Embryonic facial prominence (tissue), 1 donor: ENCODE results near the gene PDZRN4.
"Not testable (repeated sequence)": the region's sequence is repeated elsewhere in the genome, so short reads cannot be mapped to it uniquely, and the experiment has no call there.

Experiments
- DNase-seq: peaks from one replicate; pipeline ENCODE4 v3.0.0-alpha.2; 2016; ENCODE audit errors: extremely low spot score

Gene PDZRN4

DNA sequence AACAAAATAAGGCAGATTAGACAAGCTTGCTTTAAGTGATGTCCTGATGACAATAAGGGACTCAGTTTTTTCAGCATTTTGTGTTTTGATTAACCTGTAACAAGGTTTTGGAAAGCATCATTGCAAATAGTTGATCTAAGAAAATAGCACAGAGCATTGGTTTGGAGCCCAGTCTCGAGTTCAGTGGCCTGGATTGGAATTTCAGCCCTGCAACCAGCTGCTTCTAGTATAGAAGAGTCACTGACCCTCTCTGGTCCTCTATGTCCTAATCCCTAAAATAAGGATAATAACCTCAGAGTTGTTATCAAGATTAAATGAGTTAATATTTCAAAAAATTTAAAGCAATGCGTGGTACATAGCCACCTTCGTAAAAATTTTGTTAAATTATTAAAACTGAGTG lies 25.5 kb downstream of the PDZRN4 start:
- DNase-seq: no peak

DNA sequence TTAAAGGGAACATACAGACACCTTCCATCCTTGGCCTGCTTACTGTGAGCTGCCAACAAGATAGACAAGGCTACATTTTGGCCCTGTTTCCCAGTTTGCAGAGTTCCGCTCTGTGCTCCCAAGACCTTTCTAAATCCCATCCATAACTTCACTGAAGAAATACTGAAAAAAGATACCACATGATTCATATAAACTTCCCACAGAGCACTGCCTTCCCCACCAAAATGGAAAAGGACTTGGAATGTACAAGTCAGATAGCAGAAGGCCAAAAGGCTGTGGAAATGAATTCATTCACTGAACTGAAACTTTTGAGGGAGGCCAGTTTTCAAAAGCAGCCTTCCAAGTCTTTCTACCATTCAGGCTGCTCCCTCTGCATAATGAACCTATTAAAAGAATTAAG lies 29.6 kb downstream of the PDZRN4 start:
- DNase-seq: no peak

DNA sequence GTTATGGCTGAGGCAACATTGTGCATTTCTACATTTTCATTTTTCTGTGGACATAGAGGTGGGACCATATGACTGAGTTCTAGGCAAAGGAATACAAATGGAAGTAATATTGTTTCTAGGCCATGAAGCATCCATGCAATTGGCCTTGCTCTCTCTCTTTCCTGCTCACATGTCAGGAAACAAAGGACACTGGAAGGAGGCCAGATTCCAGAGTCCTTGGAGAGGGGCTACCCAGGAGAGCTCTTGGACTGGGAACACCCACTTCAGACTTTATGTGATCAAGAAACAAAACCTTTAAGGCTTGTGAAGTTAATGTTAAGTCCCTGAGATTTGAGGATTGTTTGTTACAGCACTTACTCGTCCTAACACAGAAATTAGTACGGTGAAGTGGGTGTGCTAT lies 32.8 kb downstream of the PDZRN4 start:
- DNase-seq: no peak

DNA sequence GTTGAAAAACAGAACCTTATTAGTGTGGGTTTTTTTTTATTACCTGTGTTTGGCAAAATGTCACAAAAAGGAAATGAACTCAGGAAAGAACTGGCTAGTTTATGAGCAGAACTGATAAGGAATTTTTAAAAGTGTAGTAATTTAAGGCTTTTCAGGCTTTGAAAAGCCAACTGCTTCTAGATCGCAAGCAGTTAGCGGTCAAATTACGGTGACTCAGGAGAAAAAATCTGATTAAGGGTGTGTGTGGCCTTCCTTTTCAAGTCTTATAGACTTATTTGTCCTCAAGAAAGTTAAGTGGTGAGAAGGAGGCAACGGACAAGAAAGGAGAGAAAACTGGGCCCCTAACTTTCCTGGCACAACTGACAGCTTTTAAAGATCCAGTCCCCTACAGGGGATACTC lies 33.4 kb downstream of the PDZRN4 start:
- DNase-seq: no peak

DNA sequence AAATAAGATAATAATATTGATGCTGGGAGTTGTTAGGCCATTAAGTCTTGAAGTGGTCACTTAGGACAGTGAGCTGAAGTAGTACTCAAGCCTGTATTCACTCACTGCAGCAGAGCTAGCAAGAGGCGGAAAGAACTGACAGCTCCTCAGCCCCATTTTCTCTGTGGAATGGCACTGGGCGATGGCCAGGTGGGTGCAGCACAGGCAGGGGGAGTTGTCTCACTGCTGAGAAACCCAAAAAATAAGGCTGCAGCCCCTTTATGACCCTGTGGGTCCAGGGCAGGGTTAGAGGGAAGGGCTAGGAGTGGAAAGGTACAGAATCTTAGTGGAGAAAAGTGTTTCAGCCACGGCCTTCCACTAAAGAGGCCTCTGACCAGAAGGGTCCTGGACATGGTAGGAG lies 35.5 kb downstream of the PDZRN4 start:
- no peak for DNase-seq

DNA sequence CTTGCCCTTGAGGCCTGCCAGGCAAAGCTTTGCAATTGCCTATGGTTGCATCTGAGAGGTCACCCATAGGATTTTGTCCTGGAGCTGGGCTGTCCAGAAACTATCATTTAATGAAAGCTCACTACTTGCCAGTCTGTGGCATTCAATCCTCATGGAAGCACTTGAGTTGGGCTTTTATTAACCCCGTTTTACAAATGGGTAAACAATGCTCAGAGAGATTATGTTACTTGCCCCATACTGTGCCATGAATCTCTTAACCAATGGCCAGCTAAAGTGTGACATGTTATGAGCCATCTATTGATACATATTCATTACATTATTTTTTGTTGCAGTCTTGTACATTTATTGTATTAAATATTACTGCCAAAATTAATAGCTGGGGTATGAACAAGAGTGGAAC lies 35.9 kb downstream of the PDZRN4 start:
- DNase-seq: no peak

DNA sequence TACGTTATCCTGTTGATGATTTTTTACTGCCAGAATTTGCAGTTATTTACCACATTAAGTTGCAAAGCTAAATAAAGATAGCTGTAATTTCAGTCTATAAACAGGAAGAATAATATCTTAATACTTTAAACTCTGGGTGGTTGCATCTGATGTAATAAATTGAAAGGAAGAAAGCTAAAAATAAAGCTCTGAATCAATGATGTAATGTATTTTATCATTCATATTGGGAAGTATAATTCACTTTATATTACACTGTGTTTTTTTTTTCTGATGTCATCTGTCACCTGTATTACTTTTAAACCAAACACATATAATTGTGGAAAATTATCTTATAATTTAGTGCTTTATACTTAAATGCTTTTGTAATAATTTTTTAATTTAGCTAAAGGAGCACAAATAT lies 37.1 kb downstream of the PDZRN4 start:
- no peak for DNase-seq

DNA sequence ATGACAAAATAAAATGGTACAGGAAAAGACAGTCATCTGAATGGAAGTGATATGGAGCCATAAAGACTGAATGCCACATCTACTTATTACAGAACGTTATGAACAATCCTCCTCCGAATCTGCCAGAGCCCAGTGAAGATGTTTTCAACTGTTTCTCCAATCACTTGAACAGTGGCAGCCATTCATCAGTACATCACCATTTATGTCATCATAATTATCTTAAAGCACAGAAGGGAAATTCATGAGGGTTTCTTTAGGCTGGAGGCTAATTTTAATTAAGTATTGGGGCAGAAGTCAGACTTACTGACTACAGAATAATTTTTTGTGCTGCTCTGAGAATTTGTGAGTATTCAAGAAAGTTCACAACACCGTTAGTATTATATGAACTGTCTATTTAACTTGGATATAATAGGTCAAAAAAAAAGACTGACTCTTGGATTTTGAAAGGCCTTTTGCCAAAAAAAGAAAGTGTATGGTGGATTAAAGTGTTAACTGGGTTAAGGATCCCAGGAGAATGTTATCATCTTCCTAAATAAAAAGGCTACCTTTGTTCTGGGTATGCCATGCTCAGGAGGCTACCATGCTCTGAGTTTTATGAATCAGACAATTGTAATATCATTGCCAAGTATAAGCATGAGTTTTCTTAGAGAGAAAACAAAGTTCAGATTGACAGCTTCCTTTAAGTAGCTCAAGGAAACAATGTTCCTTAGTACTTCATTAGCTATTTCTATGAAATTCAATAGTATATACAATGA lies 40.1 kb downstream of the PDZRN4 start:
- no peak for DNase-seq

DNA sequence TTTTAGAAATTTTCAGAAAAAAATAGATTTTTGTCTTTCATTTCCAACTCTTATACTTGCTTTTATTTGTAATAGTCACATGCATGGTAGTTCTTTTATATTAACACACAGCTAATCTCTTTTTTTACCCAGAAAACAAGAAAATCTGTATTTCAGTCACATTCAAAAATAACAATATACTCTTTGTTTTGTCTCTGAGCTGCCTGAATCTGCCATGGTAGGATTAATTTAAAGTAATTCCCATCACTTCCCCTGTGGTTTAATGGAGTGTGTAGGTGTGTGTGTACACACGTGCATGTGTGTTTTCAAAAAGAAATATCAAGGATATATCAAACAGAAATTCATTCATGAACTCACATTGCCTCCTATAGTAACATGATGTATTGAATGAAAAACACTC lies 42.6 kb downstream of the PDZRN4 start:
- DNase-seq: no peak

DNA sequence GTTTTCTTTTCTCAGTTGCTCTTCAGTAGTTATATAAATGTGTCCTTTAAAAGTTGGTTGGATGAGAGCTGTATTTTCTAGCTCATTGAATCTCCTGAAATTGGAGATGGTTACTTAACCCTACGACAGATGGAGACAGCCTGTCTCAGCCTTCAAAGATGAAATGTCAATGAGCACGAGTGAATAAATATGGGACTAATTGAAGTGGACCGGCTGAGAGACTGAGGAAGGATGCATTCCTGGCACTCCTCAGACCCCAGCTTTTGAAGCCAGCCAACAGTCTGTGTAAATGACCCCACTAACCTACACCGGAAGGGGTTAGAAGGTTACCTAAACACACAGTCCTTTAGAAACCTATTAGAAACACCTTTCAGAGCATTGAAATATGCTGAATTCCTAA lies 46.6 kb downstream of the PDZRN4 start:
- DNase-seq: no peak

DNA sequence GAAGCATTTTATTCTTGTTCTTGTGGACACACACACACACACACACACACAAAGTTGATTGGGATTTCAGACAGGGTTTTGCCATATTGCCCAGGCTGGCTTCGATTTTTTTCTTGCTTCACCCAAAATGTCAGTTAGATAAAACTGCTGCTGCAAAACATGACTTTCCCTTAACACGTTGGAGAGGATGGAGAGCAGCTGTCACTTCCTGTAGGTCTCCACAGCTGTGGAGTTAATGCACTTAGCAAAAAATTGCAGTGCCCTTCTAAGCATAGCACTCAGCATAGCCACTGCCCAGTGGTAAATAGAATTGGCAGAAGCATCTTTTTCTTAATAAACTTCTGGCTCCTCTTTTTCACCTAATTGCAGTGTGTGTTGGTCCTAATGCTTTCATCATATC lies 54.5 kb downstream of the PDZRN4 start:
- no peak for DNase-seq

DNA sequence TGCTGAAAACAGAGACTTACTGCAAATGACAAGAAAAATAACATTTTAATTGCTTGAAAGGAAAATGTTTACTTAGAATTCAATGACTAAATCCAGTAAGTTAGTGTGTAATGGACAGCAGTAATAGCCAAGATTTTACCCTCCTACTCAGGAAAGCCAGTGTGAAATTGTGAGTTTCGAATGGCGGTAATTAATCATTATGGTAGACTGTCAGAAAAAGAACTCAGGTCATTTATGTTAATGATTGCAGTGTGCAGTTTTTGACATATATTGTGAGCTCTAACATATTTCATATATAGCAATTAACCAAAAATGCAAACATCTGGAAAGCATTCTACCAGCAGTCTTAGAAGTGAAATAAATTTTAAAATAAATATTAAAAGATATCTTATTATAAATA lies 60.3 kb downstream of the PDZRN4 start:
- no peak for DNase-seq

DNA sequence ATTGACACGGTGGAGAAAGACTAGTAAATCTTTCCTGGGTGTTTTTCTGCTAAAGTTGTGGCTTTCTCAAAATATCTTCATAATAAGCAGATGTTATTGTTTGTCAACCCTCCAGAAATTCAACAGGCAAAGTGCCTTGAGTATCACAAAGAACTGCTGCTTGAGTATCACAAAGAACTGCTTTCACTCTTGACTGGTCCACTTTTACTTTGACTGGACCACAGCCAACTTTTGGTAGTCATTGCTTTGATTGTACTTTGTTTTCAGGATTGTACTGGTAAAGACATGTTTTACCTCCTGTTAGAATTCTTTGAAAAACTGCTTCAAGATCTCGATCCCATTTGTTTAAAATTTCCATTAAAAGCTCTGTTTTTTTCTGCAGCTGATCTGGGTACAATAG lies 62.6 kb downstream of the PDZRN4 start:
- DNase-seq: no peak

DNA sequence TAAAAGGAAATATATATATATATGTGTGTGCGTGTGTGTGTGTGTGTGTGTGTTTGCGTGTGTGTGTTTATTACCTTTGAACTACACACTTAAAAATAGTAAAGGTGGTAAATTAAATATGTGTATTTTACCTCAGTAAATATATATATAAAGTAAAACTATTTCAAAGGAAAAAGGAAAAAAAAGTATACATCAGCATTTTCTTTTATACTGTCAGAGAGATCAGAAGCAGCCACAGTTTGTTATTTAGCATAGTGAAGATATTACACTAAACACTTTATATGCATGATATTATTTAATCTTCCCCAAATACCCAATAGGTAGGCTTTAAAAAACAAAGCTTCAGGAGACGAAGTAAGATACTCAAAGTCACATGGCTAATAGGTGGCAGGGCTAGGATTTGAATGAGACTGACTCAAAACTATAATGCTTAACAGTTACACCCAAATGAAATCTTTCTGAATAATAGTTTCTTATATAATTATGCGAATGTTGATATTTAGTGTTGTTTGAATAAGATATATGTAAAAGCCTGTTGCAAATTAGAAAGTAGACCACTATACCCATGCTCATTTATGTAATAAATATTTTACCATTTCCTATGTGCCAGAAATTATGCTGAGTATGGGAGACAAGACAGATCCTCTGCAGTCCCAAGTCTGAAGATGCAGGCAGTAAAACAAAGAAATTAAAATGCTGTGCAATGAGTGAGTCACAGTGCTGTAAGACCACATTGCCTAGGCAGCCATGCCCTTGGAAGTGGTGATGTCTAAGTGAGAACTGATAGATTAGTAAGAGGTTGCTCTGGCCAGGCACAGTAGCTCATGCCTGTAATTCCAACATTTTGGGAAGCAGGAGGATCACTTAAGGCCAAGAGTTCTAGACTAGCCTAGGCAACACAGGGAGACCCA lies 66.1 kb downstream of the PDZRN4 start:
- DNase-seq: no peak

DNA sequence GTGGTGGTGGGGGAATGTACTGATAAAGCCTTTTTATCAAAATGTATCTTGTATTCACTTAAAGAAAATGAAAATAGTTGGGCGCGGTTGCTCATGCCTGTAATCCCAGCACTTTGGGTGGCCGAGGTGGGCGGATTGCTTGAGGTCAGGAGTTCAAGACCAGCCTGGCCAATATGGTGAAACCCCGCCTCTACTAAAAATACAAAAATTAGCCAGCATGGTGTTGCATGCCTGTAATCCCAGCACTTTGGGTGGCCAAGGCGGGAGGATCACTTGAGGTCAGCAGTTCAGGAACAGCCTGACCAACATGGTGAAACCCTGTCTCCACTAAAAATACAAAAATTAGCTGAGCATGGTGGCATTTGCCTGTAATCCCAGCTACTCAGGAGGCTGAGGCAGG lies 75.1 kb downstream of the PDZRN4 start:
- not testable (repeated sequence) for DNase-seq

DNA sequence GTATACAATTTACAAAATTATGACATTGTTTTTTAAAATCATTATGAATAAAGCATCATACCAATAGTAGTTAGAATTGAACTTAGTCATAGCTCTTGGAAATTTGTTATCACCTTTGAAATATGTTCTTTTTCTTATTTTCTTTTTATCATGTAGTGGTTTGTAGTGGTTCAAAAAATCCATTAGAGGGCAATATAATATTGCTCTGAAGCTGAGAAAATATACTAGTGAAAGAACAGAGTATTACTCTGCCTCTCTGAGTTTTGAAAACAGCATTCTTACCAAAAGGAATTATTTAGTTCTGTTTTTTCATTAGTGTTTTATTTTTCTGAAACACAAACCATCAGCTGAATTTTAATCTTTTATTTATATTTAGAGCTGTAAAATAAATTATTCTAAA lies 76.2 kb downstream of the PDZRN4 start:
- no peak for DNase-seq

DNA sequence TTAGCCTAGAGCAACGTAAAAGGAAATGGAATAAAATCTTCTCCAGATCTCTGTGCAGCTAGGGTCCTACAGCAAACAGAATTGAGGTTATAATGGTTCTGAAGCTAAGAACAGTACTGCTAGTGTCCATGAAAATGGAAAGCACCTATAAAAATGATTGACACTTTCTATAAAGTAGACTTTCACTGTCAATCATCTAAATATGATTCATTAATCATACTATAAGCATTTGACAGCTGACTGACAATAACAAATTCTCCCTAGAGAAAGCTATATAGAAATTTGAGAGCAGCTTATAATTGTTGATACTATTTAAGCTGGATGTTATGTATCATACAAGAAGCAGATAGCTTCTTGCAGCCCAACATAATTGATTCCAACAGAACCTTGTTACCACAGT lies 80.9 kb downstream of the PDZRN4 start:
- no peak for DNase-seq

DNA sequence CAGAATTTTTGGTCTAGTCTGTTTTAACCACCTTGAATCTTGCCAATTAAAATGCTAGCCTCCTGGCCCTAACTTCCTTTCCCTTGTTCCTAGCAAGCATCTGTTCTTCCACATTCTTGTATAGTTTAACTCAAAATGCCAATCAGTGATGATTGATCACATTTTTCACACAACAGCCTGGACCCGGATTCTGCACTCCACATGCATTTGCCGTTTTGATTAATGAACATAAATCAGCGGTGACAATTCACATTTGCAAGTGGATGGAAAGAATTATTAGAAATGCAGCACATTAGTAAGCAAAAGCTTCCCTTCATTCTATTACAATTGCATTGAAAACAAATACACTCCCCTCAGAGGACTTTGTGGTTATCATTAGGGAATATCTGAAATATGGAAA lies 83.4 kb downstream of the PDZRN4 start:
- DNase-seq: no peak

DNA sequence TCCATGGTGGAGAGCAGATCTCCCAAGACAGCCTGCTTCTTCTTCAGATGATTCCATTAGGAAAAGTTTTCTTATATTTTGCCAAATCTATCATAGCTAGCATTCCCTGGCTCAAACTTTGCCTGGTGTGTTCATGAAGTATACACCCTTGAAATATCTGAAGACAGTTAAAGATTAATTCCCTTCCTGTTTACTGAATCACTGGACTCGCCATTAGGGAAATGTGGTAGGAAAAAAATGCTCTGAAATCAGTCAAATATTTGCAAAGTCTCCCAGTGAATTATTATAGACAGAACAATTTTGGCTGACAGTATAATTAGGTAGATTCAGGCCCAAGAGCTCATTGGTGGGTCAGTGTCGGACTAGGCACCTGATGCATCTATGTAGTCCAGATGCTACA lies 86.5 kb downstream of the PDZRN4 start:
- no peak for DNase-seq

DNA sequence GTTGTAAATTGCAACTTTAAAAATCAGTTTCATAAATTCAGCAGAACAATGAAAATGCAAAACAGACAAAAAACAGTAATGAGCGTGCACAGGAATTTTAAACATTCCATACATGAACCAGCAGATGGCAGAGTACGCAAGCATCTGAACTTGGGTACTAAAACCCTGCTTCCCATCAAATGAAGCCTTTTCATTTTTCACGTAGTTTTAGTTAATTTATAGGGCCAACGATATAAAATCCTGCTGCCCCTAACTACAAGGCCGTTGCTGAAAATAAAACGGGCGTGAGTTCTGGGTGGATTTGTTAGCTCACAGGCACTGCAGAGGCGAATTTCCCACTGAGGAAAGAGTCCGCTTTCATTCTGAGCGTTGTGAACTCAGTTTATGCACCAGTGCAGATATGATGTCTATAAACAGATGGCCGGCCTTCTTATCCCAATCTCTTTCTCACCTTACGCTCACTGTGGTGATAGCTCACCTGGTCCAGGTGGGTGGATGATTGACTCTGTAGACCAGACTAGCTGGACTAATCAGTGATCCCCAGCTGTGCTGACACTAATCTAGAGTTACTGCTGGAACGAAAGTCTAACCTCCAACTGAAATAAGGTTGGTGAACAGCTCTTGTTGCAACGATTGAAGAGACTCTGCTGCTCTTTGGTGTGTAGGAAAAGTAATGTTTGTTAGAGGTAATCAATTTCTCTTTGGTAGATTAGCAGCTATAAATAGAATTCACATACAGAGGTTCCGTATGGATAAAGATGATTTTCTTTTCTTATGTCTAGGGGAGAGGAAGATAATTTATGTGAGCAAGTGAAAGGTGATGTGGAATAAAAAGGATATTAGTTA lies 89.2 kb downstream of the PDZRN4 start:
- DNase-seq: peak; percentile 45

DNA sequence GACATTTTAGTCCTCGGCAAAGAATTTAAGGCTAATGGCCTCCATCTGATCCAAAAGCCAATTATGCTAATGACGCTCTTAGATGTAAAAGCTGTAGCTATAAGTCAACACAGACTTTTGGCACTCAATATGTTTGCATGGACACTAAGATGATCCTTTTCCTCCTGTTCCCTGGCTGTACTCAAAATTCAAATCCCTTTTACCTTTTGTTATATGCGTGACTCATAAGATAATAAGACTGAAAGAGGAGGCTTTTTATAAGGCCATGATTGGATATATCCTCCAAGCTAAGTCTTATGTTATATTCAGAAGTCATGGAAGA lies 89.8 kb downstream of the PDZRN4 start:
- no peak for DNase-seq

DNA sequence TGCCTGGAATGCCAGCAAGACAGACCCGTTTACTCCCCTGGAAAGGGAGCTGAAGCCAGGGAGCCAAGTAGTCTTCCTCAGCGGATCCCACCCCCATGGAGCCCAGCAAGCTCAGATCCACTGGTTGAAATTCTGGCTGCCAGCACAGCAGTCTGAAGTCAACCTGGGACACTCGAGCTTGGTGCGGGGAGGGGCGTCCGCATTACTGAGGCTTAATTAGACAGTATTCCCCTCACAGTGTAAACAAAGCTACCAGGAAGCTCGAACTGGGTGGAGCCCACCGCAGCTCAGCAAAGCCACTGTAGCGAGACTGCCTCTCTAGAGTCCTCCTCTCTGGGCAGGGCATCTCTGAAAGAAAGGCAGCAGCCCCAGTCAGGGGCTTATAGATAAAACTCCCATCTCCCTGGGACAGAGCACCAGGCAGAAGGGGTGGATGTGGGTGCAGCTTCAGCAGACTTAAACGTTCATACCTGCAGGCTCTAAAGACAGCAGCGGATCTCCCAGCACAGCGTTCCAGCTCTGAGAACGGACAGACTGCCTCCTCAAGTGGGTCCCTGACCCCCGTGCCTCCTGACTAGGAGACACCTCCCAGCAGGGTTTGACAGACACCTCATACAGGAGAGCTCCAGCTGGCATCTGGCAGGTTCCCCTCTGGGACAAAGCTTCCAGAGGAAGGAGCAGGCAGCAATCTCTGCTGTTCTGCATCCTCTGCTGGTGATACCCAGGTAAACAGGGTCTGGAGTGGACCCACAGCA lies 92.4 kb downstream of the PDZRN4 start:
- not testable (repeated sequence) for DNase-seq
